GM18502 (cell line): ENCODE data around the gene BCL2L15.
A peak's percentile ranks its signal among the peaks of the same experiment; 100 is the strongest.

ENCODE experiments used
- ATAC-seq: cut with Tn5 transposase; IDR thresholded peaks from one replicate; pipeline ENCODE4 v1.9.1; 2021; ENCODE audit warnings: mild to moderate bottlenecking; ENCODE audit not compliant: unreplicated experiment, poor library complexity

BCL2L15 gene

GRCh38 chr1:113887402-113888175 is at the start of gene BCL2L15:
Gene BCL2L15 (minus strand): TSS chr1:113887581. CDS start chr1:113887375, 206 bp downstream.
- ATAC-seq = no peak

GRCh38 chr1:113937146-113937545 is 49.8 kb upstream of the BCL2L15 start:
- no peak for ATAC-seq

DNA sequence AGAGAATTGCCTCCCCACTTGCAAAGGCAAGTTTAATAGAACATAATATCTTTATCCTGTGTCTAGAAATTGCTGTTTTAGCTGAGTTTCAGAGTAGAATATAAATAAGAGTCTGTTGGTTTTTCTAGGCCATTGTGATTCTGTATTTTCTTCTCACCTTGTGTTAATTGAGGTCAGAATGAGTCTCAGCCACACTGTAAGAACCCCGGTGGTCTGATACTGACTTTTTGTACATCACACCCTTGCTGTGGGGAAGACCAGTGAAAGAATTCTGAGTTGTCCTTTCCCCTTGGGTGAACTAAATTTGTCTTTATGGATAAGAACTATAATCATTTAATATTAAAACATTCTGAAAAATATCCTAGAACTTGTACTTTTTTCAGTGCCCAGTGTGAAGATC is 48.6 kb upstream of the BCL2L15 start:
- ATAC-seq = no peak

- ATAC-seq = no peak
These were observed 47.8 kb upstream of the BCL2L15 start for GRCh38 chr1:113935176-113935575.

DNA sequence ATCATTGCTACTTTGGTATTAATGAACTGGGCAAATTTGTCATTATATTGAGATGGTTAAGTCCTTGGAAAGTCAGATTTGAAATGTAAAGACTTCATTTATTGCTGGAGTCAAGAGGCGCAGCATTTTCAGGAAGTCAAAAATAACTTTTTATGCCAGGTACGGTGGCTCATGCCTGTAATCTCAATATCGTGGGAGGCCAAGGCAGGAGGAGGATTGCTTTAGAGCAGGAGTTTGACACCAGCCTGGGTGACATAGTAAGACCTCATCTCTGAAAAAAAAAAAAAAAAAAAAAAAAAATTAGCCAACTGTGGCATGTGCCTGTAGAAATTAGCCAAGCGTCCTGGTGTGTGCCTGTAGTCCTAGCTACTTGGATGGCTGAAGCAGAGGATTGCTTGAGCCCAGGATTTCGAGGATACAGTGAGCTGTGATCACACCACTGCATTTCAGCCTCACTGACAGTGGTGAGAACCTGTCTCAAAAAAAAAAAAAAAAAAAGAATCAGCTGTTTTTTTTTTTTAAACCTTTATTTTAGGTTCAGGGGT is 47.2 kb upstream of the BCL2L15 start:
- no peak for ATAC-seq

- no peak for ATAC-seq
These were observed 46.6 kb upstream of the BCL2L15 start for GRCh38 chr1:113934006-113934405.

GRCh38 chr1:113931451-113931851 is 44.1 kb upstream of the BCL2L15 start:
- no peak for ATAC-seq

DNA sequence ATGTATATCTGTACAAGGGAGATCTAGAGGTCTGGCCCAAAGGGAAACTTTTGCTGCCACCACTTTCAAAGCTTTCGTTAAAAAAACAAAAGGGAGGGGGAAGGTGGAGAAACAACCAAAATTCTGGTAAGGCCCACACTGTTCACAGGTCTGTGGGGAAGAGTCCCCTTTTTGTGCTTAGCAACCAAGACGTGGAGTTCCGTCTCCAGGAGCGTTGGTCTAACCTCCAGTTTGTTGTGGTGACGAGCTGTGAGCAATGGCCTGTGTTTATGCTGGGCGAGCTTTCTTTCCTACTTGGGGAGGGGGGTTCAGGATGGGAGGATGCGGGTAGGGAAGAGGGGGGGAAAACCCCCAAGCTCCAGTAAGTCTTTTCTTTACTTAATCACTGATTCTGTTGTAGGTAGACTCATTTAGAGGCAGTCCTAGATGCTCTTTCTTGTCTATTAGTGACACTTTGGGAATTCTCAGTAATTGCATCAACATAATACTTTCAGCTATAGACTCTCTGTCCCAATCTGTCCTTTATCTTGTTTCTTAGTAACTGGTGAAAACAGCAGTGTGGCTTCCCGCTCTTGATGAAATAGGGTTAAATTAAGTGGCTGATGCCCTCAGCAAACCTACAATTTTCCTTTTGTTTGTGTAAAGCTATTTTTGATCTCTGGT is 43.2 kb upstream of the BCL2L15 start:
- ATAC-seq = peak; percentile 36

GRCh38 chr1:113929750-113930498 is 42.5 kb upstream of the BCL2L15 start:
- peak; percentile 36 for ATAC-seq

DNA sequence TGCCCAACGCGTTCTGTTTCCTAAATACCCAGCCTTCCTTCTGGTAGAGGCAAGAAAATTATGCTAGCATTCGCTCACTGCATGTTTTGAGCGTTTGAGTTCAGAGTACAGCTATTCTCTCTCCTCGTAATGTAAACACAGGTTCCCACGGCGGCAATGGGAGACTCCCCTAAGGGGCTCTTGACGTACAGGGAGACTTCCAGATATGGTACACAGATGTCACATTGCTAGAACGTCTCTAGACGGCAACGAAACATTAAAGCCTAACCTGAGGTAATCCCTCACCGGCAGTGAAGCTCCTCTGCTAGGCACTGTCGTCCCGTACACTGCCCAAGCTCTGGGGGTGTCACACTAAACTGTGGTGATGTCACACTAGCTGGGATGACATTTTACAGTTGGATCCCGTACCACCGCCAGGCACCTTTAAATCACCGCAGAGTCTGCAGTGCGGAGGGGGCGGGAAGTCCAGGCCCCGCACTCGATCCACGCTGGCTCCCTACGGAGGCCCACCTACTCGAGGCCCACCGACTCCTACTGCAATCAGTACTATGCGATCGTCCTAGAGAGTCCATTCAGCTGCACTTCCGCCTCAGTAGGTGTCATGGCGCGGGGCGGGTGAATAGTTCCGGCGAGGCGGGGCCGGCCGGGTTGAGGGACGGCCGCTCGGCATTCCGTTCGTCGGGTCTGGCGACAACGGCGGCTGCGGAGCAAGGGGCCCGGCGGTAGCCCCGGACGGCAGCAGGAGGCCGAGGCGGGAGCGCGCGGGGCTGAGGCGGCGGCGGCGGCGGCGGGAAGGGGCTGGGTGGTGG is 41.8 kb upstream of the BCL2L15 start, which contains the start of gene HIPK1:
HIPK1 (plus strand) TSS at position 384 of the 809 bp plus-strand sequence.
- ATAC-seq = peak; percentile 66

- ATAC-seq = peak; percentile 29
These were observed 41.0 kb upstream of the BCL2L15 start for GRCh38 chr1:113928187-113928930.

DNA sequence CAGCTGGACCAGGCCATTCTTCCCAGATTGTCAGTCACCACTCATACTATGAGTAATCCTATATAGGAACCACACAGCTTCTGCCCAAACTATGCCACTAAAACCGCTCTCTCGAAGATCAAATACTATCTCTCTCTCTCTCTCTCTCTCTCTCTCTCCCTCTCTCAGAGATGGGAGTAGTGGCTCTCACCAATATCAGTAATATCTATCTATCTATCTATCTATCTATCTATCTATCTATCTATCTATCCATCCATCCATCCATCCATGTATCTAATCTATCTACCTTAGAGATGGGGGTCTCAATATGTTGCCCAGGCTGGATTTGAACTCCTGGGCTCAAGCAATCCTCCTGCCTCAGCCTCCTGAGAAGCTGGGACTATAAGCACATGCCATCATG is 37.1 kb upstream of the BCL2L15 start:
- ATAC-seq = no peak

DNA sequence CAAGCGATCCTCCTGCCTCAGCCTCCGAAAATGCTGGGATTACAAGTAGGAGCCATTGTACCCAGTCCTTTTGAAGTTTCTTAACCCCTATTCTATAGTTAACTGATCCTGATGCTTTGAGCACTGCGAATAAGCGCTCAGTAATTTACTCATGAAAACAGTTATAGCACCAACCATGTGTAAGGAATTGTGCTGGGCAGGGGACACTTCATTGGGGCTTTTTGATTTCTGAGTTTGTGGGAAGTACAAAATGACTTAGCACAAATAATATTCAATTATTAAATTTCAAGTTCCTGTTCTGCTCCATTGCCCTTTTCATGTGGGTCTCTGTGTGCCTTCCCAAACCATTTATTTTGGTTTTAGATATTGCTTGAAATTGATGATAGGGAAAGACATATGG is 35.6 kb upstream of the BCL2L15 start:
- ATAC-seq = no peak

- no peak for ATAC-seq
These were observed 30.9 kb upstream of the BCL2L15 start for GRCh38 chr1:113918243-113918642.

- no peak for ATAC-seq
These were observed 30.2 kb upstream of the BCL2L15 start for GRCh38 chr1:113917400-113918082.

DNA sequence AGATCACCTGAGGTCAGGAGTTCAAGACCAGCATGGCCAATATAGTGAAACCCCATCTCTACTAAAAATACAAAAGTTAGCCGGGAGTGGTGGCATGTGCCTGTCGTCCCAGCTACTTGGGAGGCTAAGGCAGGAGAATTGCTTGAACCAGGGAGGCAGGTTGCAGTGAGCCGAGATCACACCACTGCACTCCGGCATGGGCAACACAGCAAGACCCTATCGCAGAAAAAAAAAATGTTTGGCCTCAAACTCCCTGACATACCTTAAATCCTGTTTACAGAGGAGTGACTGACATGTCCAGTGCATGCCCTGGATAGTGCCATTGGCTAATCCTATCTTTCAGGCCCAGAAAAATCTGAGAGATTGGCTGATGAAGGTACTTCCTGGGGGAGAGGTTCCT is 29.6 kb upstream of the BCL2L15 start:
- ATAC-seq = no peak

DNA sequence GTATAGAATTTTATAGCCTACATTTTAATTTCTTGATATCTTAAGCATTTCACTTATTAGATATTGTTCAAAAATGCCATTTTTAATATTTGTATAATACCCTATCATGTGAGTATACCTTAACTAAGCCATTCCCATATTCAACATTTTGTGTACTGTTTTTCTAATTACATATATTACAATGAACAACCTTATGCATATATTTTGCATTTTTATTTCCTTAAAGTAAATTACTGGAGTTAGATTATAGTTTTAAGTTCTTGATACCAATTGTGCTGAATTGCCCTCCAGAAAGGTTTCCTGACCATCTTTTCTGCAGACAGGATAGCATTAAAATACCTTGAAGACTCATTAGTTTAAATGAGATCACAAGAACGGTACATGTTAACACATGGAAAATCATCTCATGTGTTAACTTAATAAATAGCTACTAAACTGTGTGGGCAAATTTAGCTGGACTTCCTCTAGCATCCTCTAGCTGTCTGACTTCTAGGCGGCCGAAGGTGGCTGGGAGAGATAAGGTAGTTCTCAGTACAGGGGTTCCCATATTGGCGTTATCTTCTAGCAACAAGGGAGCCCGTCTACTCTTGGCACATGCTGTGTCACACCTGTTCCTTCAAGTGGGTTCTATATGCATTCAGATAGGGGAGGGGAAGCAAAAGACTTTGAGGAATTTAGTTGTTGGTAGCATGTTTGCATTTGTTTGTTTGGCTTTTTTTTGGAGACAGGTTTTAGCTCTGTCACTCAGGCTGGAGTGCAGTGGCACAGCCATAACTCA is 26.7 kb upstream of the BCL2L15 start:
- ATAC-seq = no peak

GRCh38 chr1:113913312-113913668 is 25.9 kb upstream of the BCL2L15 start:
- ATAC-seq = no peak
